Measurements from ENCODE around the gene LINC00237.

LINC00237 gene

DNA sequence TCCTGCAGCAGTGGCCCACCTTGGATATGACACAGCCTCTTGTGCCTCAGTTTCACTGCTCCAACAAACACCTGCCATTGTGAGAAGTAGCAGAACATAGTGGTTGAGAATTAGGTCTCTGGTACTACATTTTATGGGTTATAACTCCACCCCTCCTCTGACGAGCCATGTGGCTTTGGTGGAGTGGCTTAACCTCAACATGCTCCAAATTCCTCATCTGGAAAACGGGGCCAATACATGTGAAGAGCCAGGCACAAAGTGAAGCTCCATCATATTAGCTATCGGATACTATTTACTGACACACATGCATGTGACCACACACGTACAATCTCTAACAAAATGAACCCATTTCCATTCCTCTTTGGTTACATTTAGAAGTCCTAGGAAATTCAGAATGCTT is 11.4 kb upstream of the LINC00237 start:
- no peak for DNase-seq (ENCODE audit: low spot score)
- in situ Hi-C loops (cut with MboI; ENCODE audit: low pct_unique_long_range_greater_than_20kb, low sequenced_read_pairs, unreplicated experiment) = loop anchor here (25.0 kb wide), 5 partner anchors 270 to 1445 kb away; partner anchors contain the start of genes INSM1, NKX2-2, NKX2-4 and PAX1
- TF ChIP-seq, protein P1, sequence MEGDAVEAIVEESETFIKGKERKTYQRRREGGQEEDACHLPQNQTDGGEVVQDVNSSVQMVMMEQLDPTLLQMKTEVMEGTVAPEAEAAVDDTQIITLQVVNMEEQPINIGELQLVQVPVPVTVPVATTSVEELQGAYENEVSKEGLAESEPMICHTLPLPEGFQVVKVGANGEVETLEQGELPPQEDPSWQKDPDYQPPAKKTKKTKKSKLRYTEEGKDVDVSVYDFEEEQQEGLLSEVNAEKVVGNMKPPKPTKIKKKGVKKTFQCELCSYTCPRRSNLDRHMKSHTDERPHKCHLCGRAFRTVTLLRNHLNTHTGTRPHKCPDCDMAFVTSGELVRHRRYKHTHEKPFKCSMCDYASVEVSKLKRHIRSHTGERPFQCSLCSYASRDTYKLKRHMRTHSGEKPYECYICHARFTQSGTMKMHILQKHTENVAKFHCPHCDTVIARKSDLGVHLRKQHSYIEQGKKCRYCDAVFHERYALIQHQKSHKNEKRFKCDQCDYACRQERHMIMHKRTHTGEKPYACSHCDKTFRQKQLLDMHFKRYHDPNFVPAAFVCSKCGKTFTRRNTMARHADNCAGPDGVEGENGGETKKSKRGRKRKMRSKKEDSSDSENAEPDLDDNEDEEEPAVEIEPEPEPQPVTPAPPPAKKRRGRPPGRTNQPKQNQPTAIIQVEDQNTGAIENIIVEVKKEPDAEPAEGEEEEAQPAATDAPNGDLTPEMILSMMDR (IDR thresholded peaks at IDR 0.05; ENCODE audit: extremely low read depth, insufficient read depth, missing control alignments) = no peak

GRCh38 chr20:21114584-21114983 is 8.4 kb upstream of the LINC00237 start:
- in situ Hi-C loops (cut with MboI; ENCODE audit: low pct_unique_long_range_greater_than_20kb, low sequenced_read_pairs, unreplicated experiment) = loop anchor here (25.0 kb wide), 5 partner anchors 273 to 1448 kb away; partner anchors contain the start of genes INSM1, NKX2-2, NKX2-4 and PAX1
- DNase-seq (ENCODE audit: low spot score) = no peak
- TF ChIP-seq, protein P1 (IDR thresholded peaks at IDR 0.05; ENCODE audit: extremely low read depth, insufficient read depth, missing control alignments) = no peak

DNA sequence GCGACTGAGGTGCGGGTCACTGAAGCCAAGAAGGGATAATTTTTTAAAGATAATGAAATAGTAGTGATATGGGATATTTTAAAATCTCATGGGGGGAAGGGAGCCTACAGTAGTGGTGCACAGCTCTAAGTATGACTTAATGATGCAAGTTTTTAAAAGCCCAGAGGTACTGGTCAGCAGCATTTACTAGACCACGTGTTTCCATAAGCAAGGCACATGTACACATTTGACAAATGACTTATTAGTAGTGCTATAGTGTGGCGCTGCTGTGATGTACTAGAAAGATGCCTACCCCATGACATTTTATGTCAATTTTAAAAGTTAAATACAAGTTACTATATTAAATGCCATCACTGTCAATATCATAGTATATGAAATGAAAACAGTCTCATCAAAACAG is 7.5 kb upstream of the LINC00237 start:
- in situ Hi-C loops (cut with MboI; ENCODE audit: low pct_unique_long_range_greater_than_20kb, low sequenced_read_pairs, unreplicated experiment) = loop anchor here (25.0 kb wide), 5 partner anchors 274 to 1449 kb away; partner anchors contain the start of genes INSM1, NKX2-2, NKX2-4 and PAX1
- TF ChIP-seq, protein P1 (IDR thresholded peaks at IDR 0.05; ENCODE audit: extremely low read depth, insufficient read depth, missing control alignments) = no peak

GRCh38 chr20:21111416-21111815 is 5.3 kb upstream of the LINC00237 start:
- in situ Hi-C loops (cut with MboI; ENCODE audit: low pct_unique_long_range_greater_than_20kb, low sequenced_read_pairs, unreplicated experiment) = loop anchor here (25.0 kb wide), 5 partner anchors 276 to 1451 kb away; partner anchors contain the start of genes INSM1, NKX2-2, NKX2-4 and PAX1
- DNase-seq (ENCODE audit: low spot score) = no peak
- TF ChIP-seq, protein P1 (IDR thresholded peaks at IDR 0.05; ENCODE audit: extremely low read depth, insufficient read depth, missing control alignments) = no peak

More for the DNA sequence above, 7.5 kb upstream of the LINC00237 start:
- no peak for DNase-seq (ENCODE audit: low spot score)

- TF ChIP-seq, protein P1 (IDR thresholded peaks at IDR 0.05; ENCODE audit: extremely low read depth, insufficient read depth, missing control alignments) = no peak
- in situ Hi-C loops (cut with MboI; ENCODE audit: low pct_unique_long_range_greater_than_20kb, low sequenced_read_pairs, unreplicated experiment) = loop anchor here (25.0 kb wide), 5 partner anchors 276 to 1451 kb away; partner anchors contain the start of genes INSM1, NKX2-2, NKX2-4 and PAX1
- no peak for DNase-seq (ENCODE audit: low spot score)
Observed at GRCh38 chr20:21110811-21111210, 4.7 kb upstream of the LINC00237 start.

DNA sequence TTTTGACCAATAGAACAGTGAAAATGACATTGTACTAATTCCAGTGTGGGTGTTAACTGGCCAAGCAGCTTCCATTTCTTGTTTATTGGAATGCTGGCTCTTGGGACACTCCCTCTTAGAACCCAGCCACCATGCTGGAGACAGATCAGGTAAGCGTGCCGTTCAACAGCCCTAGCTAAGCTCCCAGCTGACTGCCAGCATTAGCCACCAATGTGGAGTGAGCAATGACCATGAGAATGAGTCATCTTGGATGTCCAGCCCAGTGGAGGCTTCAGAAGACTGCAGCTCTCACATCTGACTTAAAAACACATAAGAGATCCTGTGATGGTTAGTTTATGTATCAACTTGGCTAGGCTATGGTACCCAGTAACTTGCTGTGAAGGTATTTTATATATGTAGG is 3.0 kb upstream of the LINC00237 start:
- no peak for DNase-seq (ENCODE audit: low spot score)
- in situ Hi-C loops (cut with MboI; ENCODE audit: low pct_unique_long_range_greater_than_20kb, low sequenced_read_pairs, unreplicated experiment) = loop anchor here (25.0 kb wide), 5 partner anchors 278 to 1453 kb away; partner anchors contain the start of genes INSM1, NKX2-2, NKX2-4 and PAX1
- TF ChIP-seq, protein P1 (IDR thresholded peaks at IDR 0.05; ENCODE audit: extremely low read depth, insufficient read depth, missing control alignments) = no peak

Measured in GM13977 (cell line).